Endothelial cell of umbilical vein (primary cell): Measurements from ENCODE around the gene MGST2. TPM values are rescaled to one million over a fixed set of nuclear protein-coding genes. Genes with fewer than 3 reads are reported as not detected.

Experiments
- BruUV-seq: library from RNA; stranded (reverse); fragments of 400-500 nt; replicated peaks from 2 replicates; lab custom pipeline; 2021; lab: Mats Ljungman, UMichigan
- CTCF ChIA-PET: fragments of 300-600, 350-600 bp; sonication (Branson Sonifier 250); formaldehyde crosslinking; loops from one replicate; lab custom pipeline; 2021; ENCODE audit warnings: antibody characterized with exemption, inconsistent platforms; lab: Charles Lee
- POLR2A ChIA-PET: fragments of 300-600, 350-600 bp; sonication (Branson Sonifier 250); formaldehyde crosslinking; loops from one replicate; lab custom pipeline; 2021; ENCODE audit warnings: antibody characterized with exemption, inconsistent platforms; lab: Charles Lee
- DNase-seq: peaks from one replicate; pipeline ENCODE4 v3.0.0-alpha.2; 2011; ENCODE audit warnings: low read depth, low spot score
- FAIRE-seq: peaks from 2 replicates; lab custom pipeline; 2011; peaks lifted over from hg19 to GRCh38; lab: Jason Lieb, UNC
- H2AFZ ChIP-seq: 2 replicates; pipeline ENCODE4 v1.6.0; 2012; ENCODE audit warnings: low read depth, low read length, control low read depth, inconsistent platforms
- H3K27ac ChIP-seq: 2 replicates; pipeline ENCODE4 v1.5.1; 2011; ENCODE audit warnings: low read depth, mild to moderate bottlenecking, control low read depth, low read length, moderate library complexity; ENCODE audit not compliant: insufficient read depth
- H3K27me3 ChIP-seq, 2 experiments: 2 replicates each; pipeline versions ENCODE4 v1.6.0 to v1.6.1; 2011; ENCODE audit warnings: low read length in 2 of 2, mixed read lengths in 1 of 2; ENCODE audit not compliant: control insufficient read depth in 2 of 2, insufficient read depth in 2 of 2
- H3K36me3 ChIP-seq, 2 experiments: 2 replicates in 1 of 2; 3 replicates in 1 of 2; pipeline ENCODE4 v1.5.1; 2011; ENCODE audit warnings: low read length in 2 of 2, mild to moderate bottlenecking in 1 of 2, moderate library complexity in 1 of 2; ENCODE audit not compliant: control insufficient read depth in 2 of 2, insufficient read depth in 2 of 2; ENCODE audit errors: extremely low read depth in 1 of 2
- H3K4me1 ChIP-seq: 3 replicates; pipeline ENCODE4 v1.5.1; 2011; ENCODE audit warnings: mild to moderate bottlenecking, low read length; ENCODE audit not compliant: control insufficient read depth, insufficient read depth; ENCODE audit errors: extremely low read depth
- H3K4me2 ChIP-seq: 2 replicates; pipeline ENCODE4 v1.6.1; 2011; ENCODE audit warnings: low read length, control low read depth, mixed read lengths; ENCODE audit not compliant: insufficient read depth
- H3K4me3 ChIP-seq, 3 experiments: fragments of 200-600 bp in 1 of 3; sonication (generic), shearing (Covaris generic) in 1 of 3; replicated peaks in 1 of 3; 2 replicates each; pipeline ENCODE4 v1.5.1; 2011 to 2016; ENCODE audit warnings: control low read depth in 3 of 3, low read length in 3 of 3, mild to moderate bottlenecking in 2 of 3, inconsistent platforms in 1 of 3, low read depth in 1 of 3, moderate library complexity in 1 of 3; ENCODE audit not compliant: insufficient read depth in 1 of 3
- H3K79me2 ChIP-seq: 2 replicates; pipeline ENCODE4 v1.6.0; 2012; ENCODE audit warnings: low read length, inconsistent platforms; ENCODE audit not compliant: control insufficient read depth, insufficient read depth
- H3K9ac ChIP-seq: replicated peaks from 2 replicates; pipeline ENCODE3; 2011; ENCODE audit warnings: low read length, control low read depth; ENCODE audit not compliant: insufficient read depth; ENCODE audit errors: extremely low read depth
- H3K9me1 ChIP-seq: replicated peaks from 3 replicates; pipeline ENCODE4 v1.6.0; 2011; ENCODE audit warnings: mild to moderate bottlenecking, low read length; ENCODE audit not compliant: control insufficient read depth, insufficient read depth; ENCODE audit errors: extremely low read depth
- H3K9me3 ChIP-seq: replicated peaks from 2 replicates; pipeline ENCODE4 v1.5.1; 2012; ENCODE audit warnings: low read length, inconsistent platforms; ENCODE audit not compliant: control insufficient read depth, insufficient read depth
- H4K20me1 ChIP-seq: replicated peaks from 2 replicates; pipeline ENCODE3; 2011; ENCODE audit warnings: mild to moderate bottlenecking, low read length; ENCODE audit not compliant: control insufficient read depth, insufficient read depth; ENCODE audit errors: extremely low read depth
- EZH2 ChIP-seq: IDR thresholded peaks from 2 replicates; pipeline ENCODE4 v1.6.1; 2012; ENCODE audit warnings: borderline replicate concordance, low read depth, mild to moderate bottlenecking, moderate library complexity, low read length, inconsistent platforms; ENCODE audit not compliant: severe bottlenecking
- FOS ChIP-seq: IDR thresholded peaks from 2 replicates; pipeline ENCODE4 v1.6.1; 2011; ENCODE audit warnings: mild to moderate bottlenecking, low read length, moderate library complexity, borderline replicate concordance; ENCODE audit not compliant: insufficient read depth
- GATA2 ChIP-seq: IDR thresholded peaks from 2 replicates; pipeline ENCODE4 v1.7.0; 2011; ENCODE audit warnings: low read depth, mild to moderate bottlenecking, moderate library complexity, mixed read lengths, low read length; ENCODE audit not compliant: insufficient read length, insufficient read depth
- POLR2A ChIP-seq: IDR thresholded peaks from 2 replicates; pipeline ENCODE4 v1.6.1; 2012; ENCODE audit warnings: low read depth, mild to moderate bottlenecking, control low read depth, low read length
- dilution Hi-C: fragments of 300-500 bp; cut with MboI; formaldehyde crosslinking; loops from one replicate; pipeline ENCODE4 v1.15.0; 2019; ENCODE audit warnings: low sequenced_read_pairs; ENCODE audit not compliant: extremely low pct_ligation_motif_present
- intact Hi-C: fragments of 100-400 bp; cut with micrococcal nuclease; formaldehyde crosslinking; loops from one replicate; pipeline ENCODE4 v1.10.0; 2022
- polyA plus RNA-seq, 4 experiments: library from polyadenylated mRNA; depleted of rRNA in 3 of 4; stranded (reverse) in 3 of 4; unstranded in 1 of 4; fragments of >200 nt; gene quantifications; 2 replicates each; pipeline versions ENCODE4 v1.2.1 to v1.2.3, GENCODE V29; 2011 to 2012; ENCODE audit warnings: missing spikeins in 1 of 4
- total RNA-seq: library from RNA; stranded (reverse); gene quantifications from 2 replicates; pipeline ENCODE4 v1.2.3, GENCODE V29; 2021
- TF ChIP-seq, protein P1 (sequence below): IDR thresholded peaks from 2 replicates; pipeline ENCODE4 v1.6.1; 2011; ENCODE audit not compliant: insufficient read depth, insufficient read length
- TF ChIP-seq, protein P2 (sequence below), 2 donors: IDR thresholded peaks; 1 replicate in 1 of 2; 2 replicates in 1 of 2; pipeline ENCODE4 v1.5.1; 2011; ENCODE audit warnings: low read length in 2 of 2, mild to moderate bottlenecking in 2 of 2, moderate library complexity in 2 of 2, control low read depth in 1 of 2, inconsistent platforms in 1 of 2, low read depth in 1 of 2; ENCODE audit not compliant: insufficient read depth in 1 of 2; ENCODE audit errors: extremely low read depth in 1 of 2

The MGST2 gene
- total and polyA plus RNA-seq, 2 donors (not counting 3 experiments of a cell fraction or from before 2014, with no cell fraction given) = 64.3 to 78.9 TPM

DNA sequence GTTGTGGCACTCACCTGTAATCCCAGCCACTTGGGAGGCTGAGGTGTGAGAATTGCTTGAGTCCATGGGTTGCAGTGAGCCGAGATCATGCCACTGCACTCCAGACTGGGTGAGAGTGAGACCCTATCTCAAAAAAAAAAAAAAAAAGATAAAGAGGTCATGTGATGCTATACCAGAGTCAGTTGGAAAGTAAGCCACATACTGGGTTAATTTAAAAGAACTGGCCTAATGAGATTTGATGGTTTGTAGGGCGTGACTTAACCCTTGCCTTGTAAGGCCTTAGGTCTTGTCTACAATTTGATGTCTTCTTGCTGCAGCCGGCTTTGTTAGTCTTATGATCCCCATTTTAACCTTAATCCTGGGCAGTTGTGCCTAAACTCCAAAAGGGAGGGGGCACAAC, 5.2 kb downstream of the MGST2 start:
- no peak for TF ChIP-seq FOS
- TF ChIP-seq GATA2 = no peak
- TF ChIP-seq EZH2 = no peak
- TF ChIP-seq, protein P1, sequence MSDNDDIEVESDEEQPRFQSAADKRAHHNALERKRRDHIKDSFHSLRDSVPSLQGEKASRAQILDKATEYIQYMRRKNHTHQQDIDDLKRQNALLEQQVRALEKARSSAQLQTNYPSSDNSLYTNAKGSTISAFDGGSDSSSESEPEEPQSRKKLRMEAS = no peak
- POLR2A ChIA-PET = no interaction called here
- no peak overlapping the region for H2AFZ ChIP-seq

DNA sequence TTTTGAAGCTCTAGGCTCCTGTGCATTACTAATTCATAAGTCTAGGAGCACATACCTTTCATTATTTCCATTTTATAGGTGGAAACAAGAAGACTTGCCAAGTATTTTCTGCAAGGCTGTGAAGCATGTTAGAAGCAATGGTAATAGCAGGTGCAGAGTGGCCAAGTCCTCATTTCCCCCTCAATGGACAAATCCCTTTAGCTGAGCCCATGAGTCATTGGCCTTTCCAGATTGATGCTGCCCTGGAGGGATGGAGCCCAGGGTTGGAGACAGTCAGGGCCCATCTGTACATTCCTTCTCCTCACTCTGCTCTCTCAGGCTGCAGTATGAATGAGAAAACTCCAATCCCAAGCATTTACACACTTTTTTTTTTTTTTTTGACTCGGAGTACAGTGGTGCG, 6.6 kb downstream of the MGST2 start:
- DNase-seq = no peak
- Histone ChIP-seq H2AFZ (no peak overlapping the region), H3K4me2 (no peak overlapping the region), H3K36me3 (no peaks in the 10 kb centered on the region), H3K27me3 (no peaks in the 10 kb centered on the region), H3K79me2 (peaks cover 7% of the 10 kb centered on the region), H3K27ac (no peak overlapping the region), H3K4me3 (no peak overlapping the region), H3K9me1 (no peaks in the 10 kb centered on the region), H3K9ac (no peak overlapping the region), H3K9me3 (no peaks in the 10 kb centered on the region), H3K4me1 (peaks cover 6% of the 10 kb centered on the region), H4K20me1 (no peaks in the 10 kb centered on the region)
- dilution Hi-C loops (no loop called here), intact Hi-C loops (no loop called here)
- TF ChIP-seq GATA2 (no peak), POLR2A (no peak)
- TF ChIP-seq, protein P2, sequence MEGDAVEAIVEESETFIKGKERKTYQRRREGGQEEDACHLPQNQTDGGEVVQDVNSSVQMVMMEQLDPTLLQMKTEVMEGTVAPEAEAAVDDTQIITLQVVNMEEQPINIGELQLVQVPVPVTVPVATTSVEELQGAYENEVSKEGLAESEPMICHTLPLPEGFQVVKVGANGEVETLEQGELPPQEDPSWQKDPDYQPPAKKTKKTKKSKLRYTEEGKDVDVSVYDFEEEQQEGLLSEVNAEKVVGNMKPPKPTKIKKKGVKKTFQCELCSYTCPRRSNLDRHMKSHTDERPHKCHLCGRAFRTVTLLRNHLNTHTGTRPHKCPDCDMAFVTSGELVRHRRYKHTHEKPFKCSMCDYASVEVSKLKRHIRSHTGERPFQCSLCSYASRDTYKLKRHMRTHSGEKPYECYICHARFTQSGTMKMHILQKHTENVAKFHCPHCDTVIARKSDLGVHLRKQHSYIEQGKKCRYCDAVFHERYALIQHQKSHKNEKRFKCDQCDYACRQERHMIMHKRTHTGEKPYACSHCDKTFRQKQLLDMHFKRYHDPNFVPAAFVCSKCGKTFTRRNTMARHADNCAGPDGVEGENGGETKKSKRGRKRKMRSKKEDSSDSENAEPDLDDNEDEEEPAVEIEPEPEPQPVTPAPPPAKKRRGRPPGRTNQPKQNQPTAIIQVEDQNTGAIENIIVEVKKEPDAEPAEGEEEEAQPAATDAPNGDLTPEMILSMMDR (IDR thresholded peaks at IDR 0.05; ENCODE audit: extremely low read depth in 1 of 2, insufficient read depth in 1 of 2, low read depth in 1 of 2, low read length in 2 of 2) = no peak
- TF ChIP-seq, protein P1 = no peak
- no TSS peak for BruUV-seq
- CTCF ChIA-PET = interaction anchor here (0.7 to 1.1 kb wide), 2 partner anchors 28 to 62 kb away, joined by 3 read pairs; no protein-coding TSS in a partner anchor
- FAIRE-seq = no peak
- POLR2A ChIA-PET = no interaction called here

More for the DNA sequence above, 5.2 kb downstream of the MGST2 start:
- no peak overlapping the region for H3K27ac ChIP-seq
- no peaks in the 10 kb centered on the region for H3K36me3 ChIP-seq
- CTCF ChIA-PET = interaction anchor here (1.6 kb wide), 1 partner anchor 14 kb away, joined by 4 read pairs; no protein-coding TSS in a partner anchor
- H3K27me3 ChIP-seq = no peaks in the 10 kb centered on the region
- no TSS peak for BruUV-seq
- no peaks in the 10 kb centered on the region for H3K9me1 ChIP-seq
- no peak overlapping the region for H3K4me2 ChIP-seq
- FAIRE-seq (no peak), DNase-seq (no peak)
- intact Hi-C loops (no loop called here), dilution Hi-C loops (no loop called here)
- no peaks in the 10 kb centered on the region for H3K9me3 ChIP-seq
- H3K4me3 ChIP-seq = no peak overlapping the region
- peaks cover 18% of the 10 kb centered on the region for H3K4me1 ChIP-seq
- H4K20me1 ChIP-seq = no peaks in the 10 kb centered on the region
- H3K9ac ChIP-seq = no peak overlapping the region
- peaks cover 7% of the 10 kb centered on the region for H3K79me2 ChIP-seq
